B cell (primary cell): ENCODE data around the gene PGAP3.

Experiments used
- EZH2 ChIP-seq: IDR thresholded peaks from 2 replicates; pipeline ENCODE4 v1.6.1; 2012; ENCODE audit warnings: borderline replicate concordance, low read depth, mild to moderate bottlenecking, moderate library complexity, low read length; ENCODE audit not compliant: insufficient read depth, poor library complexity, severe bottlenecking
- TF ChIP-seq, protein P1 (sequence below): fragments of 200-600 bp; IDR thresholded peaks from one replicate; pipeline ENCODE4 v1.8.0; 2022; ENCODE audit warnings: antibody characterized with exemption, mild to moderate bottlenecking

DNA sequence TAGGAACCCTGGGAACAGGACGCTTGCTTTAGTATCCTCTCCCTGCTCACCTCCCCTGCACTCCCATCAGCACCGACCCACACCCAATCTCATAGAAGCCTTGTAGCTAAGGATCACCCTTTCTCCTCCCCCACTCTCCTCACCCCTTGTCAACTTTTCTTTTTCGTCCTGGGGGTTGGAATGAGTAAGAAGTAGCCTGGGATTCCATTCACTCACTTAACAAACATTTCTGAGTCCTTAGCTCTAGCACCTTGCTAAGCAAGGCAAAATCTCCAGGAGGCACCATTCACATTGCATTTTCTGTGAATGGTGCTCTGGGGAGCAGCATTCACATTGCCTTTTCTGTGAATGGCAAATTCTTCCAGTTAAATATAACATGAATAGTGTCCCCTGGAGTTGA, 1.1 kb upstream of the PGAP3 start:
- TF ChIP-seq, protein P1, sequence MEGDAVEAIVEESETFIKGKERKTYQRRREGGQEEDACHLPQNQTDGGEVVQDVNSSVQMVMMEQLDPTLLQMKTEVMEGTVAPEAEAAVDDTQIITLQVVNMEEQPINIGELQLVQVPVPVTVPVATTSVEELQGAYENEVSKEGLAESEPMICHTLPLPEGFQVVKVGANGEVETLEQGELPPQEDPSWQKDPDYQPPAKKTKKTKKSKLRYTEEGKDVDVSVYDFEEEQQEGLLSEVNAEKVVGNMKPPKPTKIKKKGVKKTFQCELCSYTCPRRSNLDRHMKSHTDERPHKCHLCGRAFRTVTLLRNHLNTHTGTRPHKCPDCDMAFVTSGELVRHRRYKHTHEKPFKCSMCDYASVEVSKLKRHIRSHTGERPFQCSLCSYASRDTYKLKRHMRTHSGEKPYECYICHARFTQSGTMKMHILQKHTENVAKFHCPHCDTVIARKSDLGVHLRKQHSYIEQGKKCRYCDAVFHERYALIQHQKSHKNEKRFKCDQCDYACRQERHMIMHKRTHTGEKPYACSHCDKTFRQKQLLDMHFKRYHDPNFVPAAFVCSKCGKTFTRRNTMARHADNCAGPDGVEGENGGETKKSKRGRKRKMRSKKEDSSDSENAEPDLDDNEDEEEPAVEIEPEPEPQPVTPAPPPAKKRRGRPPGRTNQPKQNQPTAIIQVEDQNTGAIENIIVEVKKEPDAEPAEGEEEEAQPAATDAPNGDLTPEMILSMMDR: no peak
- TF ChIP-seq EZH2: no peak
